ENCODE results near the gene MMP7. TPM values are rescaled to one million over a fixed set of nuclear protein-coding genes. Genes with fewer than 3 reads are reported as not detected.

The MMP7 gene
- total RNA-seq, 2 donors from 2014 or later: 54.5 to 105 TPM

DNA sequence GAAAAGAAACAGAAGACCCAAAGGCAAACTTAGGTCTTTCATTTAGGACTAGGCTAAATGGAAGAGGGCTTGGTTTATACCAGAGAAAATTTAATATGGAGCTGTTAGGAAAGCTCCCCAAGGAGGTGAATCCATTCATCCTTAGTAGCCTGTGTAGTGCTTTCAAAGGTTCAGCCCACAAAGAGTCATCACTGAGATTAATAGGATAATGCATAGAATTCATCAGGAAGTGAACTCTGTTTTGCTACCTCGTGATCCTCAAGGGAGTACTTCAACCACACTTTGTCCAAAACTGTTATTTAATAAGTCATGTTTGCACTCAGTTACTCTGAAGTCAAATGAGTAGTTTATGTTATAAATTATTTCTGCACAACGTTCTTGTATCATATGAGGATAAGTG, 43.3 kb upstream of the MMP7 start:
- DNase-seq (no peak), ATAC-seq (no peak)
- WGBS, 2 donors: 18 to 25% methylated on average over 2 of the region's 2 CpGs
- no peaks in the 10 kb centered on the region for H3K4me1 ChIP-seq
- intact Hi-C loops (cut with DNase I): no loop called here
- no peak overlapping the region for H3K27ac ChIP-seq
- H3K36me3 ChIP-seq (replicated peaks in 1 of 2; ENCODE audit: insufficient read depth in 1 of 2, low read depth in 2 of 2): no peaks in the 10 kb centered on the region
- H3K4me3 ChIP-seq: no peak overlapping the region
- no peaks in the 10 kb centered on the region for H3K27me3 ChIP-seq
- TF ChIP-seq, protein P1, sequence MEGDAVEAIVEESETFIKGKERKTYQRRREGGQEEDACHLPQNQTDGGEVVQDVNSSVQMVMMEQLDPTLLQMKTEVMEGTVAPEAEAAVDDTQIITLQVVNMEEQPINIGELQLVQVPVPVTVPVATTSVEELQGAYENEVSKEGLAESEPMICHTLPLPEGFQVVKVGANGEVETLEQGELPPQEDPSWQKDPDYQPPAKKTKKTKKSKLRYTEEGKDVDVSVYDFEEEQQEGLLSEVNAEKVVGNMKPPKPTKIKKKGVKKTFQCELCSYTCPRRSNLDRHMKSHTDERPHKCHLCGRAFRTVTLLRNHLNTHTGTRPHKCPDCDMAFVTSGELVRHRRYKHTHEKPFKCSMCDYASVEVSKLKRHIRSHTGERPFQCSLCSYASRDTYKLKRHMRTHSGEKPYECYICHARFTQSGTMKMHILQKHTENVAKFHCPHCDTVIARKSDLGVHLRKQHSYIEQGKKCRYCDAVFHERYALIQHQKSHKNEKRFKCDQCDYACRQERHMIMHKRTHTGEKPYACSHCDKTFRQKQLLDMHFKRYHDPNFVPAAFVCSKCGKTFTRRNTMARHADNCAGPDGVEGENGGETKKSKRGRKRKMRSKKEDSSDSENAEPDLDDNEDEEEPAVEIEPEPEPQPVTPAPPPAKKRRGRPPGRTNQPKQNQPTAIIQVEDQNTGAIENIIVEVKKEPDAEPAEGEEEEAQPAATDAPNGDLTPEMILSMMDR (IDR thresholded peaks at IDR 0.05): no peak
- TF ChIP-seq POLR2A (IDR thresholded peaks at IDR 0.05): no peak
- peaks cover 0 to under 1% (median 0%) of the 10 kb centered on the region in 3 donors for H3K9me3 ChIP-seq

DNA sequence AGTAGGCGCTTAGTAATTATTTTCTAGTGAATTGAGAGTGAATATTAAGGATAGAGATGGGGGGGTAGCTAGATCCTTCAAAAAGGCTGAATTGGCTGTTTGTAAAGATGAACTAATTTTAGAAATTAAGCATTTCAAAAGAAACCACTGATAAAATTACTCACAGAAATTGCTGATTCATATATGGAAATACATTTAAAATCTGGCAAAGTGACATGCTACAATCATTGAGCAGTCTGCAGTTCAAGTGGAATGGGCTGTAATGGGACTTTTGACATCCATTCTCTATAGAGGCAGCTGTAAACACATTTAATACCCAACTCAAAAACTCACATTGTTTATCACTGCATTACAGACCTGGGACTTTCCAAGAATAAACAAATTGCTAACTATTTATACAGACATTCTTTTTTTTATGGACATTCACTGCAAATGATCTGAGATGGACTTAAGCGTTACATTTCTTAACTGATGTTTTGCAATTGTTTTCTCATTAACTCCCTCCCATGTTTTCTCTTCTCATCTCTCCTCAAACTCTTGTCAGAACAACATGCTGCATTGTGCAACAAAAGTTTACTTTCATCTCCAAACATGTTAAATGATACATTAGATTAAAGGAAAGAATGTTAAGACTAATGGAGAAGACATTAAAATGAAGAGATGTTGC, 42.1 kb upstream of the MMP7 start:
- no peak for DNase-seq
- TF ChIP-seq, protein P1 (IDR thresholded peaks at IDR 0.05): no peak
- no peak for TF ChIP-seq POLR2A (IDR thresholded peaks at IDR 0.05)
- no peaks in the 10 kb centered on the region for H3K27me3 ChIP-seq
- H3K36me3 ChIP-seq (replicated peaks in 1 of 2; ENCODE audit: insufficient read depth in 1 of 2, low read depth in 2 of 2): no peaks in the 10 kb centered on the region
- no peak overlapping the region for H3K27ac ChIP-seq
- 63 to 78% methylated on average over 2 of the region's 2 CpGs for WGBS, 2 donors
- no peak overlapping the region for H3K4me3 ChIP-seq
- no peak for ATAC-seq
- intact Hi-C loops (cut with DNase I): no loop called here
- H3K9me3 ChIP-seq: peaks cover 0 to 4% (median 0%) of the 10 kb centered on the region in 3 donors
- no peaks in the 10 kb centered on the region for H3K4me1 ChIP-seq

DNA sequence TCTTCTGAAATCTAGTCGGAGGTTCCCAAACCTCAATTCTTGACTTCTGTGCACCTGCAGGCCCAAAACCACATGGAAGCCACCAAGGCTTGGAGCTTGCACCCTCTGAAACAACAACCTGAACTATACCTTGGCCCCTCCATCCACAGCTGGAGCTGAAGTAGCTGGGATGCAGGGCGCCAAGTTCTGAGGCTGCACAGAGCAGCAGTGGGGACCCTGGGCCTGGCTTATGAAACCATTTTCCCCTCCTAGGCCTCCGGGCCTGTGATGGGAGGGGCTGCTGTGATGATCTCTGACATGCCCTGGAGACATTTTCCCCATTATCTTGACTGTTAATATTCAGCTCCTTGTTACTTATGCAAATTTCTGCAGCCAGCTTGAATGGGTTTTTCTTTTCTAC, 38.3 kb upstream of the MMP7 start:
- DNase-seq (no peak), ATAC-seq (no peak)
- Histone ChIP-seq H3K4me1 (no peaks in the 10 kb centered on the region), H3K9me3 (peaks cover 0 to 4% (median 0%) of the 10 kb centered on the region in 3 donors), H3K4me3 (no peak overlapping the region), H3K36me3 (replicated peaks in 1 of 2; ENCODE audit: insufficient read depth in 1 of 2, low read depth in 2 of 2) (no peaks in the 10 kb centered on the region), H3K27ac (no peak overlapping the region), H3K27me3 (no peaks in the 10 kb centered on the region)
- 63 to 77% methylated on average over 3 of the region's 3 CpGs for WGBS, 2 donors
- TF ChIP-seq, protein P1 (IDR thresholded peaks at IDR 0.05): no peak
- no peak for TF ChIP-seq POLR2A (IDR thresholded peaks at IDR 0.05)
- intact Hi-C loops (cut with DNase I): no loop called here

DNA sequence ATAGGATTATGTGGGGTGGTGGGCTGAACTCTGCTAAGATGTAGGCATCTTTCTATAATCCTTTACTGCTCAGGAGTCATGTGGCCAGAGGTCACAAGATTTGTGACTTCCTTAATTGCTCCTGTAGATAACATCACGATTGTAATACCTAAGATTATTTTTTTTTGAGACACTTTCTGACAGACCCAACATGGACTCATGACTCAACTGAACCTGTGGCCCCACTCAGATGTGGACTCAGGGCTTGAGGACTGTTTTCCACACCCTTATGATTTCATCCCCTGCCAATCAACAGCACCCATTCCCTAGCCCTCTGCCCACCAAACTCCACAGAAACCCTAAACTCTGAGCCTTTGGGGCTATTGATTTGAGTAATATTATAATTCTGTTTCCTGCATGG, 35.6 kb upstream of the MMP7 start:
- H3K27ac ChIP-seq: no peak overlapping the region
- DNase-seq (no peak), ATAC-seq (no peak)
- no peaks in the 10 kb centered on the region for H3K4me1 ChIP-seq
- 48 to 52% methylated on average over 1 of the region's 1 CpG for WGBS, 2 donors
- no peak overlapping the region for H3K4me3 ChIP-seq
- no peaks in the 10 kb centered on the region for H3K36me3 ChIP-seq (replicated peaks in 1 of 2; ENCODE audit: insufficient read depth in 1 of 2, low read depth in 2 of 2)
- H3K9me3 ChIP-seq: peaks cover 0 to 4% (median 0%) of the 10 kb centered on the region in 3 donors
- intact Hi-C loops (cut with DNase I): no loop called here
- H3K27me3 ChIP-seq: no peaks in the 10 kb centered on the region
- TF ChIP-seq POLR2A (IDR thresholded peaks at IDR 0.05): no peak
- TF ChIP-seq, protein P1 (IDR thresholded peaks at IDR 0.05): no peak

DNA sequence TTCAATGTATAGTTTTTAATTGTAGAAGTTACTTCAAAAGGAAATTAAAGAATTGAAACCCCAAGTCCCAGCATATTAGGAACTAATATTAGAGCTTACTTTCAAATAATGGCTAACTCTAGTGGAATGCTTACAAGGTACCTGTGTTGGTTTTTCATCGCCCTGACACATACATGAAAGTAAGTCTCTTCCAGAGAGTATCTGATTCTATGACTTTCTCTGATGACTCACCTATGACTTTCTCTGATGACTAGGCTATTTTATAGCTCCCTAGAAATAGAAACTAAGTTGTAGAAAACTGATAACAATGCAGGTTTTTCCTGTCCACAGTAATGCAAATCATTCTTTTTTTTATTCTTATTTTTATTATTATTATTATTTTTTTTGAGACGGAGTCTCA, 33.6 kb upstream of the MMP7 start:
- H3K4me3 ChIP-seq: no peak overlapping the region
- peaks cover 0 to 4% (median 0%) of the 10 kb centered on the region in 3 donors for H3K9me3 ChIP-seq
- 52 to 72% methylated on average over 2 of the region's 2 CpGs for WGBS, 2 donors
- no peaks in the 10 kb centered on the region for H3K27me3 ChIP-seq
- intact Hi-C loops (cut with DNase I): no loop called here
- TF ChIP-seq, protein P1 (IDR thresholded peaks at IDR 0.05): no peak
- TF ChIP-seq POLR2A (IDR thresholded peaks at IDR 0.05): no peak
- H3K36me3 ChIP-seq (replicated peaks in 1 of 2; ENCODE audit: insufficient read depth in 1 of 2, low read depth in 2 of 2): no peaks in the 10 kb centered on the region
- no peak overlapping the region for H3K27ac ChIP-seq
- H3K4me1 ChIP-seq: peaks cover 7% of the 10 kb centered on the region
- DNase-seq (no peak), ATAC-seq (peak; percentile 45)
